ENCODE results near the gene NDUFB11.

The NDUFB11 gene

DNA sequence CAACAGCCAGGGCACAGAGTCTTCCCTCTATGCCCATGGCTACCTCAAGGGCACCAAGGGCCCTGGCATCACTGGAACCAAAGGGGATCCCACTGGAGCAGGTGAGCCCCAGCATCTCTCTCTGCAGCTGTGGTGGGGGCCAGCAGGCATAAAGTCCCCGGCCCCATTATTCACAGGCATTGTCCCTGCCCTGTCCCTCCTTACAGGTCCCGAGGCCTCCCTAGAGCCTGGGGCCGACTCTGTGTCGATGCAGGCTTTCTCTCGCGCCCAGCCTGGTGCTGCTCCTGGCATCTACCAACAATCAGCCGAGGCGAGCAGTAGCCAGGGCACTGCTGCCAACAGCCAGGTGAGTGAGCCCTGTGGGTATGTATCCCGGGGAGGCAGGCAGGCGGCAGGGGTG is 36.8 kb upstream of the NDUFB11 start:
- POLR2A ChIA-PET = no interaction called here
- TF ChIP-seq, protein P1, sequence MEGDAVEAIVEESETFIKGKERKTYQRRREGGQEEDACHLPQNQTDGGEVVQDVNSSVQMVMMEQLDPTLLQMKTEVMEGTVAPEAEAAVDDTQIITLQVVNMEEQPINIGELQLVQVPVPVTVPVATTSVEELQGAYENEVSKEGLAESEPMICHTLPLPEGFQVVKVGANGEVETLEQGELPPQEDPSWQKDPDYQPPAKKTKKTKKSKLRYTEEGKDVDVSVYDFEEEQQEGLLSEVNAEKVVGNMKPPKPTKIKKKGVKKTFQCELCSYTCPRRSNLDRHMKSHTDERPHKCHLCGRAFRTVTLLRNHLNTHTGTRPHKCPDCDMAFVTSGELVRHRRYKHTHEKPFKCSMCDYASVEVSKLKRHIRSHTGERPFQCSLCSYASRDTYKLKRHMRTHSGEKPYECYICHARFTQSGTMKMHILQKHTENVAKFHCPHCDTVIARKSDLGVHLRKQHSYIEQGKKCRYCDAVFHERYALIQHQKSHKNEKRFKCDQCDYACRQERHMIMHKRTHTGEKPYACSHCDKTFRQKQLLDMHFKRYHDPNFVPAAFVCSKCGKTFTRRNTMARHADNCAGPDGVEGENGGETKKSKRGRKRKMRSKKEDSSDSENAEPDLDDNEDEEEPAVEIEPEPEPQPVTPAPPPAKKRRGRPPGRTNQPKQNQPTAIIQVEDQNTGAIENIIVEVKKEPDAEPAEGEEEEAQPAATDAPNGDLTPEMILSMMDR (IDR thresholded peaks at IDR 0.05; ENCODE audit: insufficient read depth, low read length, missing control alignments) = no peak

DNA sequence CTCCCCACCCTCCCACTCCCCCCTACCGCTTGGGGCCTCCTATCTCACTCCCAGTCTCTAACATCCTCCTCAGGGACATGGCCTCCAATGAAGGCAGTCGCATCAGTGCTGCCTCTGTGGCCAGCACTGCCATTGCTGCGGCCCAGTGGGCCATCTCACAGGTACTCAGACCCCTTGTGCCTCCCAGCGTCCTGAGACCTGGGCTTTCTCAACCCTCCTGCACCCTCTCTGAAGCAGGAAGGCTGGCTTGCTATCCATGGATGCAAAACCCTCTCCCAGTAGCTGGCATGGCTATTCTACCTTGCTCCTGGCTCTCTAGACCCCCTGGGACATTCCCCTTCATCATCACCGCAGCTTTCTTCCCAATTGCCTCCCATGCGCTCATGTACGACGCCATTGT is 35.8 kb upstream of the NDUFB11 start:
- no peak for DNase-seq (ENCODE audit: low read depth, low spot score)
- TF ChIP-seq, protein P1 (IDR thresholded peaks at IDR 0.05; ENCODE audit: insufficient read depth, low read length, missing control alignments) = no peak
- ChIA-PET CTCF (no interaction called here), POLR2A (no interaction called here)
- H3K4me3 ChIP-seq (ENCODE audit: low read depth, low read length) = no peak overlapping the region

More for the DNA sequence above, 36.8 kb upstream of the NDUFB11 start:
- no peak for DNase-seq (ENCODE audit: low read depth, low spot score)
- H3K4me3 ChIP-seq (ENCODE audit: low read depth, low read length) = no peak overlapping the region
- CTCF ChIA-PET = no interaction called here

DNA sequence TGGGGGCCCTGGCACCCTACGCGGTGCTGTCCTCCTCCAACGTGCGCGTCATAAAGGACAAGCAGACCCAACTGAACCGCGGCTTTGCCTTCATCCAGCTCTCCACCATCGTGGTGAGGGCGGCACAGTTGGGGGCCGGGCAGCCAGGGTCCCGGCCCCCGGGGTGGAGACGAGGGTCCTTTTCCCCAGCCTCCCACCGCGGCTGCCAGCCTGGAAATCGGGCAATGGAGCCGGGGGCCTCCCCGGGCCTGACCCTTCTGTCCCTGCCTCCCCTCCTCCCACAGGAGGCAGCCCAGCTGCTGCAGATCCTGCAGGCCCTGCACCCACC is 35.4 kb upstream of the NDUFB11 start:
- ChIA-PET POLR2A (no interaction called here), CTCF (no interaction called here)
- DNase-seq (ENCODE audit: low read depth, low spot score) = no peak
- H3K4me3 ChIP-seq (ENCODE audit: low read depth, low read length) = no peak overlapping the region
- TF ChIP-seq, protein P1 (IDR thresholded peaks at IDR 0.05; ENCODE audit: insufficient read depth, low read length, missing control alignments) = no peak

DNA sequence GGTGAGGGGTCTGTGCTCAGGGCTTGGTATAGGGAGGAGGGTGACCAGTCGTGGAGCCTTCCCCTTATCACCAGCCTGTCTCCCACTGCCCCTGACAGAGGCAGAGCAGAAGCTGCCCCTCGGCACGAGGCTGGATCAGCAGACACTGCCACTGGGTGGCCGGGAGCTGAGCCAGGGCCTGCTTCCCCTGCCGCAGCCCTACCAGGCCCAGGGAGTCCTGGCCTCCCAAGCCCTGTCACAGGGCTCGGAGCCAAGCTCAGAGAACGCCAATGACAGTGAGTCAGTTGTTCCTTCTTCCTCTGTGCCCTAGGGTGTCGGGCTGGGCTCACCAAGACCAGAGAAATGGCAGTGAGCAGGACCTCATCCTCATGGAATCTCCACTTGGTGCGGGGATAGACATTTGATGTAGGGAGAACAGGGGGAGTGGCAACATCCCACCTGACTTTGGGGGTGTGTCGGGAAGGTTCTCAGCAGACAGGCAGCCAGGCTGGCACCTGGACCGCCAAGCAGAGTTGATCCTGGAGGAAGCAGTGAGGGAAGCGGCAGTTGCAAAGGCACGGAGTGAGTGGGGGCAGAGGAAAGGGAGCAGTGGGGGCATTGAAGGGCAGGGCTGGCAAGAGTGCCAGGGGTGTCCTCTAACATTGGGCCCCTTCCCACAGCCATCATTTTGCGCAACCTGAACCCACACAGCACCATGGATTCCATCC is 34.9 kb upstream of the NDUFB11 start:
- H3K4me3 ChIP-seq (ENCODE audit: low read depth, low read length) = no peak overlapping the region
- no peak for DNase-seq (ENCODE audit: low read depth, low spot score)
- ChIA-PET CTCF (no interaction called here), POLR2A (no interaction called here)
- TF ChIP-seq, protein P1 (IDR thresholded peaks at IDR 0.05; ENCODE audit: insufficient read depth, low read length, missing control alignments) = no peak

DNA sequence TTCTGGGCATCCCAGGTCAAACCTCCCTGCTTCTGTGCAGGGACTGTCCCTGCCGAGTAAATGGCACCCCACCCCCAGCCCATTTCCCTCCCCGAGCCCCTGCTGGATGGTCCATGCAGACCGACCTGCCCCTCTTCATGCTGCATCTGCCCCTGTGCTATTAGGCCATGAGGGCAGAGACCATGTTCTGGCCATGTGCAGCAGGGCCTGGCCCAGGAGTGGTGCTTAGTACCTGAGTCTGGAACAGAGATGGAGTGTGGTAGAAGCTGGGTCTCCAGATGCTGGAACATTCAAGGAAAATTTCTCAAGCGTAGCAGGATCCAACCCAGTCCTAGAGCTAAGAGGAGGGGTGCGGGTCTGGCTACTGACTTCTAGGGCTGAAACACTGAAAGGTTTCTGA is 33.8 kb upstream of the NDUFB11 start:
- CTCF ChIA-PET = no interaction called here
- POLR2A ChIA-PET = no interaction called here

DNA sequence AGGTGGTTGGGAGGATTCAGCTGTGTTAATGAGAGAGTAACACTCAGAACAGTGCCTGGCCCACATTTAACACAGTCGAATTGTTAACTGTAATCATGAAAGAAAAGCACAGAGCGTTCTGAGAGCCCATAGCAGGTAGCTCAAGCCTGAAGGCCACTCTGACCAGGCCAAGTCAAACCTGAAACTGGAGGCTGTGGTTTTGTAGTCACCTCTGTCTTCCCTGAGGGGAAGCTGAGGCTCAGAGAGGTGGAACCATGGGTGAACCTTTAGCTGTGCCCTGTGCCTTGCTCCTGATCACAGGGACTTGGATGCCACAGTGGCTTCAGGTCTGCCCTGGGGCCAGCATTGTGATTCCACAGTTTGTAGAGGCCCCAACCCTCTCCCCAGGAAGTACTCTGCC is 32.6 kb upstream of the NDUFB11 start:
- DNase-seq (ENCODE audit: low read depth, low spot score) = no peak
- POLR2A ChIA-PET = no interaction called here
- CTCF ChIA-PET = no interaction called here
- TF ChIP-seq, protein P1 (IDR thresholded peaks at IDR 0.05; ENCODE audit: insufficient read depth, low read length, missing control alignments) = no peak
- H3K4me3 ChIP-seq (ENCODE audit: low read depth, low read length) = no peak overlapping the region

More for the DNA sequence above, 33.8 kb upstream of the NDUFB11 start:
- TF ChIP-seq, protein P1 (IDR thresholded peaks at IDR 0.05; ENCODE audit: insufficient read depth, low read length, missing control alignments) = no peak
- no peak for DNase-seq (ENCODE audit: low read depth, low spot score)
- H3K4me3 ChIP-seq (ENCODE audit: low read depth, low read length) = no peak overlapping the region
